IMR-90 (cell line): Measurements from ENCODE around the gene KCTD18. TPM values are rescaled to one million over a fixed set of nuclear protein-coding genes. Genes with fewer than 3 reads are reported as not detected.

Experiments
- ATAC-seq: fragments of 200-7000 bp; cut with Tn5 transposase; 2 replicates; pipeline ENCODE4 v1.9.1; 2020; ENCODE audit warnings: low read depth, mild to moderate bottlenecking, moderate library complexity
- BruUV-seq: library from RNA; stranded (reverse); fragments of 400-500 nt; replicated peaks from 2 replicates; lab custom pipeline; 2021; lab: Mats Ljungman, UMichigan
- CTCF ChIA-PET: fragments of 300-600 bp; formaldehyde crosslinking; extraction: SDS; loops from one replicate; lab custom pipeline; 2021; ENCODE audit warnings: antibody characterized with exemption; lab: Yijun Ruan, JAX
- POLR2A ChIA-PET: fragments of 300-600 bp; sonication (Branson Sonifier 250); formaldehyde crosslinking; loops from one replicate; lab custom pipeline; 2022; ENCODE audit warnings: antibody characterized with exemption; ENCODE audit not compliant: unreplicated experiment; lab: Charles Lee
- DNase-seq: peaks from one replicate; pipeline ENCODE4 v3.0.0; 2013
- H2AFZ ChIP-seq: replicated peaks from 2 replicates; pipeline ENCODE3; 2013; ENCODE audit warnings: low read length, mild to moderate bottlenecking; ENCODE audit not compliant: poor library complexity
- H2AK5ac ChIP-seq: 2 replicates; pipeline ENCODE4 v1.6.1; 2013; ENCODE audit warnings: low read depth, low read length, inconsistent platforms
- H2AK9ac ChIP-seq: replicated peaks from 2 replicates; pipeline ENCODE3; 2013; ENCODE audit warnings: mild to moderate bottlenecking, low read depth, low read length, moderate library complexity; ENCODE audit not compliant: poor library complexity
- H2BK120ac ChIP-seq: 2 replicates; pipeline ENCODE4 v1.6.1; 2013; ENCODE audit warnings: low read depth, low read length, inconsistent platforms
- H2BK15ac ChIP-seq: 3 replicates; pipeline ENCODE4 v1.6.1; 2013; ENCODE audit warnings: low read depth, low read length, inconsistent platforms
- H2BK20ac ChIP-seq: 2 replicates; pipeline ENCODE4 v1.6.1; 2013; ENCODE audit warnings: low read depth, mild to moderate bottlenecking, inconsistent platforms, low read length, moderate library complexity
- H2BK5ac ChIP-seq: 2 replicates; pipeline ENCODE4 v1.6.1; 2013; ENCODE audit warnings: mild to moderate bottlenecking, low read depth, low read length, inconsistent platforms; ENCODE audit not compliant: poor library complexity, severe bottlenecking
- H3K14ac ChIP-seq: replicated peaks from 2 replicates; pipeline ENCODE4 v1.6.1; 2013; ENCODE audit warnings: low read depth, low read length, inconsistent platforms
- H3K18ac ChIP-seq: 2 replicates; pipeline ENCODE4 v1.6.1; 2013; ENCODE audit warnings: low read depth, low read length, control low read depth
- H3K23ac ChIP-seq: 2 replicates; pipeline ENCODE4 v1.6.1; 2013; ENCODE audit warnings: low read depth, low read length, inconsistent platforms
- H3K27ac ChIP-seq: 2 replicates; pipeline ENCODE4 v1.5.1; 2013; ENCODE audit warnings: mild to moderate bottlenecking, control low read depth, low read length; ENCODE audit not compliant: insufficient read depth
- H3K27me3 ChIP-seq: 2 replicates; pipeline ENCODE4 v1.6.1; 2013; ENCODE audit warnings: low read length; ENCODE audit not compliant: control insufficient read depth, insufficient read depth
- H3K36me3 ChIP-seq: 2 replicates; pipeline ENCODE4 v1.6.1; 2013; ENCODE audit warnings: low read length, mixed read lengths; ENCODE audit not compliant: control insufficient read depth, insufficient read depth
- H3K4ac ChIP-seq: 2 replicates; pipeline ENCODE4 v1.6.1; 2013; ENCODE audit warnings: low read depth, low read length, inconsistent platforms
- H3K4me1 ChIP-seq: 2 replicates; pipeline ENCODE4 v1.6.1; 2013; ENCODE audit warnings: low read length, mixed read lengths; ENCODE audit not compliant: control insufficient read depth, insufficient read depth
- H3K4me2 ChIP-seq: 2 replicates; pipeline ENCODE4 v1.6.1; 2013; ENCODE audit warnings: low read depth, mild to moderate bottlenecking, control low read depth, low read length, moderate library complexity
- H3K4me3 ChIP-seq: 2 replicates; pipeline ENCODE4 v1.5.1; 2013; ENCODE audit warnings: low read depth, mild to moderate bottlenecking, control low read depth, low read length, moderate library complexity; ENCODE audit not compliant: insufficient read depth
- H3K56ac ChIP-seq: 2 replicates; pipeline ENCODE4 v1.6.1; 2013; ENCODE audit warnings: low read length, inconsistent platforms; ENCODE audit not compliant: insufficient read depth; ENCODE audit errors: extremely low read depth
- H3K79me1 ChIP-seq, 2 experiments: 2 replicates each; pipeline ENCODE4 v1.6.1; 2013; ENCODE audit warnings: low read length in 2 of 2, inconsistent platforms in 1 of 2, low read depth in 1 of 2
- H3K9ac ChIP-seq: 2 replicates; pipeline ENCODE4 v1.6.1; 2013; ENCODE audit warnings: low read depth, low read length, control low read depth
- H3K9me1 ChIP-seq: 2 replicates; pipeline ENCODE4 v1.6.1; 2013; ENCODE audit warnings: low read length, inconsistent platforms; ENCODE audit not compliant: insufficient read depth
- H3K9me3 ChIP-seq: 2 replicates; pipeline ENCODE4 v1.6.1; 2013; ENCODE audit warnings: low read length; ENCODE audit not compliant: control insufficient read depth, insufficient read depth
- H4K20me1 ChIP-seq: 2 replicates; pipeline ENCODE4 v1.6.1; 2013; ENCODE audit warnings: low read length, inconsistent platforms; ENCODE audit not compliant: insufficient read depth
- H4K5ac ChIP-seq: 2 replicates; pipeline ENCODE4 v1.6.1; 2013; ENCODE audit warnings: mild to moderate bottlenecking, low read depth, low read length, control low read depth
- H4K8ac ChIP-seq, 2 experiments: 2 replicates each; pipeline ENCODE4 v1.6.1; 2013; ENCODE audit warnings: low read depth in 2 of 2, low read length in 2 of 2, control low read depth in 1 of 2, inconsistent platforms in 1 of 2
- H4K91ac ChIP-seq: 2 replicates; pipeline ENCODE4 v1.6.1; 2013; ENCODE audit warnings: low read depth, low read length, inconsistent platforms; ENCODE audit not compliant: insufficient read depth
- CTCF ChIP-seq: conservative IDR thresholded peaks from 2 replicates; pipeline ENCODE4 v1.5.1; 2012; ENCODE audit warnings: mild to moderate bottlenecking, low read depth, low read length, improper control_type of control experiment
- RAD21 ChIP-seq: IDR thresholded peaks from 2 replicates; pipeline ENCODE4 v1.6.1; 2012; ENCODE audit warnings: low read length, improper control_type of control experiment
- WGBS, 2 experiments: methylation state at CpG; one replicate each; pipeline versions ENCODE4 v1.1.5 to v1.1.7; 2013; ENCODE audit warnings: missing lambda C conversion rate in 2 of 2; ENCODE audit not compliant: insufficient read length in 1 of 2; ENCODE audit errors: extremely low coverage in 2 of 2; 5-methylcytosine and 5-hydroxymethylcytosine counted together
- dilution Hi-C: fragments of 300-500 bp; cut with HindIII; formaldehyde crosslinking; loops from one replicate; pipeline ENCODE4 v1.14.3; 2018; ENCODE audit warnings: low sequenced_read_pairs; ENCODE audit not compliant: unreplicated experiment
- in situ Hi-C: fragments of 300-500 bp; cut with MboI; formaldehyde crosslinking; loops from 3 replicates; pipeline ENCODE4 v1.14.3; 2019; ENCODE audit warnings: low sequenced_read_pairs, inconsistent platforms, mixed read lengths
- intact Hi-C: fragments of 100-400 bp; cut with micrococcal nuclease; formaldehyde crosslinking; loops from 2 replicates; pipeline ENCODE4 v1.10.0; 2022
- polyA plus RNA-seq, 3 experiments: library from polyadenylated mRNA; depleted of rRNA; stranded (reverse); fragments of >200 nt; gene quantifications; 2 replicates each; pipeline ENCODE4 v1.2.3, GENCODE V29; 2012; ENCODE audit warnings: low replicate concordance in 1 of 3
- total RNA-seq: library from RNA; depleted of rRNA; stranded (reverse); fragments of >200 nt; gene quantifications from 2 replicates; pipeline ENCODE4 v1.2.3, GENCODE V29; 2012

The KCTD18 gene
- total and polyA plus RNA-seq, 2 of the 4 experiments (the other 2 are of a cell fraction): 6.7 to 10.4 TPM

- no peak for TF ChIP-seq RAD21
- TF ChIP-seq CTCF: 0 out of 2 replicates have a peak, but pooled peaks have one; percentile 1
- no peak overlapping the region for H4K91ac ChIP-seq
- no peak overlapping the region for H4K5ac ChIP-seq
- dilution Hi-C loops: no loop called here
- DNase-seq: no peak
- H3K4me1 ChIP-seq: peaks cover 10% of the 10 kb centered on the region
- BruUV-seq: no TSS peak
- no peak overlapping the region for H3K9ac ChIP-seq
- H2BK5ac ChIP-seq: no peak overlapping the region
- no peak overlapping the region for H3K14ac ChIP-seq
- intact Hi-C loops: no loop called here
- no peak overlapping the region for H2BK15ac ChIP-seq
- H2AFZ ChIP-seq: no peak overlapping the region
- no peak for ATAC-seq
- H3K27ac ChIP-seq: no peak overlapping the region
- no peak overlapping the region for H2AK5ac ChIP-seq
- no peak overlapping the region for H3K4me3 ChIP-seq
- H3K4ac ChIP-seq: no peak overlapping the region
- ChIA-PET CTCF (no interaction called here), POLR2A (no interaction called here)
- H3K36me3 ChIP-seq: peaks cover 33% of the 10 kb centered on the region
- H3K56ac ChIP-seq: no peak overlapping the region
- in situ Hi-C loops: no loop called here
- H3K79me1 ChIP-seq: peaks cover 23 to 65% of the 10 kb centered on the region in 2 experiments
- H4K8ac ChIP-seq: no peak overlapping the region
- peaks cover 24% of the 10 kb centered on the region for H3K9me1 ChIP-seq
- H3K4me2 ChIP-seq: no peak overlapping the region
- H2BK120ac ChIP-seq: no peak overlapping the region
- no peak overlapping the region for H3K18ac ChIP-seq
- WGBS, 2 experiments: no CpG with 5 or more reads among the region's 5 CpGs
- H2BK20ac ChIP-seq: no peak overlapping the region
- peaks cover 12% of the 10 kb centered on the region for H4K20me1 ChIP-seq
- no peaks in the 10 kb centered on the region for H3K27me3 ChIP-seq
- H2AK9ac ChIP-seq: no peak overlapping the region
- H3K23ac ChIP-seq: no peak overlapping the region
- no peaks in the 10 kb centered on the region for H3K9me3 ChIP-seq
Measured at GRCh38 chr2:200453853-200454534, 55.9 kb downstream of the KCTD18 start.
